NCI-H69 (cell line): ENCODE data around the gene SLC35C1.

Experiments
- DNase-seq: peaks from one replicate; lab custom pipeline; 2025; lab: John Stamatoyannopoulos, UW

The SLC35C1 gene

DNA sequence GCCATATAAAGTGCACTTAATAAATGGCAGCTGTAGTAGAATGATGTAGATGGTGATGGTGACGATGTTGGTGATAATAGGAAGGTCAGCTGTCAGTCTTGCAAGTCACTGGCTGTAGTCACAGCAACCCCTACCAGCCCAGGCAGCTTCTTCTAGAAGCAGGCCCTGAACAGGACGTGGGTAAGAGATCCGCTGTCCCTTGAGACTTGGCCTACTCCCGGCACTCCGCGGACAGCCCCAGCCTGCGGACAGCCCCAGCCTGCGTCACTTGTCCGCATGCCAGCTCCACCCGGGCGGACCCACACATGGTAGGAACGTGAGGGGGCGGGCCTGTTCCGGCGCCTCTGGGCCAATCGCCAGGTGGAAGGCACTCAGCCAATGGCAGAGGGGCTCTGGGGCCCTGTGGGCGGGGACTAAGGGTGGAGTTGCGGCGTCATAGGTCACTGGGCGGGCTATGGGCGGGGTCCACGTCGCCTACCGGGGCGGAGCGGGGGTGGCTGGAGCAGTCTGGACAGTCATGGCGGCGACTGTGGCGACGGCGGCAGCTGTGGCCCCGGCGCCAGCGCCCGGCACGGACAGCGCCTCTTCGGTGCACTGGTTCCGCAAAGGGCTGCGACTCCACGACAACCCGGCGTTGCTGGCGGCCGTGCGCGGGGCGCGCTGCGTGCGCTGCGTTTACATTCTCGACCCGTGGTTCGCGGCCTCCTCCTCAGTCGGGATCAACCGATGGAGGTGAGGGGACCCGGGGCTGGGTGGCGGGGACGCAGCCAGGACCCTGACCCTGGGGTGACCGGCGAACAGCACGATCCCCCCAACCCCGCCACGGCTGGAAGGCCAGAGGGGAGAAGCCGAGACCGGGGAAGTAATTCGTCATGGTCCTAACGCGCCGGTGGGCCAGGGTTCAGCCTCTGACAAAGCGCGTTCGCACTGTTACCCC is 42.3 kb downstream of the SLC35C1 start, which contains the start of gene CRY2:
CRY2 (plus strand) TSS at position 502 of the 937 bp plus-strand sequence; CDS start at position 518, 16 bp downstream.
- peak; percentile 99 for DNase-seq

DNA sequence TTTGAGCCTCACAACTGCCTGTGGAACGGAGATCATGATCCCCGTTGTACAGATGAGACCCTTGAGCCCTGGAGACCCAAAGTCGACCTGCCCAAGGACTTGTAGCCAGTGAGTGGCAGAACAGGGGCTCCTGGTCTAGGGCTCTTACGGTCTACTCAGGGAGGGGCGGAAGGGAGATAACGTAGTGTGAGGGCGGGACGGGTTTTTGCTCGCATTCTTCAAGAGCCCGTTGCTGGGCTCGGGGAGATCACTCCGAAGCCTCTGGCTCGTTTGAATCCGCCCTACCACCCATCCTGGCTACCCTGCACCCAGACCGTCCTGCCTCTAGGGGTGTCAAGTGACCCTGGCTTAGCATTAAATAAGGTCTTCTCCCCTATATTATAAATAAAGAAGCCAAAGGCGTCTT is 43.0 kb downstream of the SLC35C1 start:
- DNase-seq, result peak; percentile 67

DNA sequence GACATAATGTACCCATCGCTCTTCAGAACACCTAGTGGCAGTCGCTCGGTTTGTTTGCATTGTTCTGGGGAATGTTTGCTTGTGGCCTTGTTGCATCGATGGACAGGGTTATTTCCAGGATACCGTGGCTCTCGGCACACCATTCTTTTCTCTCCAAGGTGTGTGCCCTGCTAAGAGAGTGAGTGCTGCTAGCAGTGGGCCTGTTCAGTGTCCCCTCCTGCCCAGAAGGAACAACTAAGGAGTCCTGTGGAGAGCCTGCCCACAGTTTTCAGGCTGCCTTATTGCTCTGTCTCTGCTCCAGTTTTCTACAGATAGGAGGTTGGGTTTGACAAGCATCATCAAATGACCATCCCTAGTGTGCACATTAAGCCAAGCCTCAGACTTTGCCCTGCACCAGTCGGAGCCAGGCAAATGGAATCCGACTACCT is 43.7 kb downstream of the SLC35C1 start:
- peak; percentile 27 for DNase-seq

DNA sequence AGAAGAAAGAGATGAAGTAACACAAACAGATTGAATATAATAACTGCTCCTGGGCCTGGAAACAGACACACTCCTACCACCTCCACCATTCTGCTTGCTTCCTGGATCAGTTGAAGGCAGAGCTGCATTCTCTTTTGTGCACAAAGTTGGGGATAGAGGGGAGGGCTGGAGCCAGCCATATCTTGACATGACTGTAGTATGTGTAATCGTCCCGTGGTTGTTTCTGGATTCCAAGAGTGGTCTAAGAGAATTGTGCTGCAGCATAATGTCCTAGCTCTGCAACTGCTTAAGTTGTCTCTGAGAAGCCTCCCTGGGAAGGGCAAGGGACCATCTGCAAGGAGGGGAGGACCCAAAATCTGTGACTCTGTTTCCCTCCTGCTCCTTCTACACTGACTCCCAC is 45.5 kb downstream of the SLC35C1 start:
- no peak for DNase-seq

DNA sequence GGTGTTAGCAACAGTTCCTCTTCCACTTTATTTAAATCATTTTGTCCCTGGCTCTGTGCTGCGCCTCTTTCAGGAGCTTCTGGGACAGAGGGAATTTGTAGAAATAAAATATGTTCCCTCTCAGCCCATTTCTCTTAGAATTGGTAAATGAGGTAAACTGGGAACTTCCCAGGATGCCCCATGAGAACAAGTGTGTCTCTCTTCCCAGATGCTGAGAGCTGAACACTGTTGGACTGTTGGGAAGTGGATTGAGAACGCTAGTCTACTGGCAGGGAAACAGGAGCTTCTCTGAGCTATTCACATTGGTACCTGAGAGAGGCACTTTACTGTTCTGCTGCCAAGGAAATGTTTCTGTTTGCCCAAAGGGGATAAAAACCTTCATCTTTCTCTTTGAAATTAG is 46.3 kb downstream of the SLC35C1 start:
- DNase-seq, result no peak

DNA sequence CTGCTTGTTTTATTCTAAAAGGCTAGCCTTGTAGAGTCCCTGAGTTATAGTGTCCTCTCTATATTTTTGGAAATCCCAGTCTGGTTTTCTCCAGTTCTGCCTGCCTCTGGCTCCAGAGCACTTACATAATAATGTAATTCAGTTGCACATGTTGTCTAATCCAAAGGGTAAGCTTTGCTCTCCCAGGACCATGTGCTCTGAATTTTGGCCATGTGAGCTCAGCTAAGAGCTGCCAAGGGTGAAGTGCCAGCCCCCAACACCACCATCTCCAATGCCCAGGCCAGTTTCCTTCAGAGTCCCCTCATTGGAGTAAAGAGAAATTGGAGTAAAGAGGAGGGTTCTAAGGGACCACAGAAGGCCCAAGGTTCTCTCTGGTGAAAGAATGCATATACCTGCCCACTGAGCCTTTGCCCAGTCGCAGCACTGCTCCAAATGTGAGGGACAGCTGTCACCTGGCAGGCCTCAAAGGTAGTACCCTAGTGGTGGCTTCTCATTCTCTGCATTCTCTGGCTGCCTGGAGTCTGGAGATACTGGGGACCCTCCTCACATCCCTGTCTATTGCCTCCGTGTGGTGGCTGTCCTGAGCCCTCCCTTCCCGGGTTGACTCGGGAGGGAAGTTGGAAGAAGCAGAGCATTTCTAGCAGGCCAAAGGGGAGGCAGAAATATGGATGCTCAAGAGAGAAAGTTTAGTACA is 47.2 kb downstream of the SLC35C1 start:
- no peak for DNase-seq

DNA sequence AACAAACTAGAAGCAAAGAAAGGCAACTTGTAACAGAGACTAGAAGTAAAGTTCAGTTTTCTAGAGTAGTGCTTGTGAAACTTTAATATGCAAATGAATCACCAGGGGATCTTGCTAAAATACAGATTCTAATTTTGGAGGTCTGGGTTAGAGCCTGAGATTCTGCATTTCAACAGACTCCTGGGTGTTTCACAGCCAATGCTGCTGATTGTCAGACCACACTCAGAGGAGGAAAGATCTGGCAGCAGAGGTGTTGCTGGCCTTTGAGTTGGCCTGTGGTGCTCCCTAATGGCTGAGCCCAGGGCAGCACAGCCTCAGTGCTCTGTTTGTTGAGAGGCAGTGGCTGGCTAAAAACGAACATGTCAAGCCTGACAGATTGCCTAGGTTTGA is 47.8 kb downstream of the SLC35C1 start:
- DNase-seq, result no peak

DNA sequence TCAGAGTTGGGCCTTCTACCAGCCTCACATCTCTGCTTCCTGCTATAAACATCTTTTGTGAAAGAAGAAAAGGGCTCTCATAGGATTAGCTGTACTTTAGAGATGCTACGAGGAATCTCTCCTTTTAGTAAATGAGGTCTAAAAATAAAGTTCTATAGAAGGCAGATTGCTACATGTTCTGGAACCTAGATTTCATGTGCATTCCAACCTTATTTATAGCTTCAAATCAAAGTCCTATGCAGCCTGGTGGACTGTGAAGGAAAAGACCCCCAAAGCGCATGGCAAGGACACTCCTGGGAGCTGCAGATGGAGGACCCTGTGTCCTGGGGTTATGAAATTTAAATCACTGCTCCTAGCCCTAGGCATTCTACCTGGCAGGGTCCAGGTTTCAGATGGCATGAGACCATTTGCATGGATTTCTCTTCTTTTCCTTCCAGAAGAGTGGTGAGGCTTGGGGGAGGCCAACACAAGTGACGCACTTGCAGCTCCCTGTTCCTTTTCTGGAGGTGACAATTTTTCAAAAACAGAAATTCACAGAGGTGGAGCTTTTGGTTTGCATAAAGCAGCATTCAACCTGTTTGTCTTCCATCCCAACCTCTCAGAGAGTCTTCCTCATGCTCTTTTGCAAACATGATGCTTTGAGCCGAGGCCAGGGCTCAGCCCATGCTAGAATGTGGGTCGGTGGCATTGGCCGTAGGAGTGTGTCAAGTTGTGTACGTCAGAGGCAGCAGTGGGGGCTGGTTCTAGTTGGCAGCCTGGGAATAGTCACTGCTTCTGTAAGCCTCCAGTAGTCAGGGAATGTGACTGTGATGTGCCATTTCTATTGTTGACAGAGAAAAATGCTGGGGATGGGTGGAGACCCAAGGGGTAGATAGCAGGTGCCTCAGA is 48.6 kb downstream of the SLC35C1 start:
- no peak for DNase-seq

DNA sequence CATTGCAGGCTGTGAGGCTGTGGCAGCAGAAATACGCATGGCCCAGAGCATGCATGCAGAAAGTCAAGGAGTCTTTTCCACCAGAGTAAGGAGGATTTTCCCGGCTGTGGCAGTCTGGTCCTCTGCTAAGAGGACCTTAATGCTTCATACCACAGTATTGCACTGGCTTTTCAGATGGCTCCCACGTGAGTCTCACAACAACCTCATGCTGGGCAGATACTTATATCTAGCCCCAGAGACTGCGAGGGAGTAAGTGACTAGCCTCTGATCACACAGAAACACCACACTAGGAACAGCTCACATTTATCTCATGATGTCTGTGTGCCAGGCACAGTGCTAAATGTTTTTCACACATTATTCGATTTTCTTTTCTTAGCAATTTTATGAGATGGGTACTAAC is 50.4 kb downstream of the SLC35C1 start:
- no peak for DNase-seq

DNA sequence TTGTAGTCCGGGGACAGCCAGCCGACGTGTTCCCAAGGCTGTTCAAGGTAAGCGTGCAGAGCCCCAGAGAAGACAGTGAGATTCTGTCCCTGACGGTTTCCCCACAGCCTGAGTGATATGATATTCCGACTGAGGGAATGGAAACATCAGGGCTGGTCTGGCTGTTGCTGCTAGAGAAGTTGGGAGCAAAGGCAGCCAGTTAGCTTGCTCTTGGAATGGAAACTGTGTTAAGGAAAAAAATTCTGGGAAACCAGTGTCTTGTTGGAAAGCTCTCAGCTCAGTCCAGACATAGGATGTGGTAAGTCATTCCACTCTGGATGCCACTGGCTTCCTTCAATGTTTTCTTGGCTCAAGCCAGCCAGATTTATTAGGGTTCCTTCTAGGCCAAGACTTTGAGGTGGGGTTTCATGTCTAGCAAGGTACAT is 51.1 kb downstream of the SLC35C1 start:
- DNase-seq, result no peak

DNA sequence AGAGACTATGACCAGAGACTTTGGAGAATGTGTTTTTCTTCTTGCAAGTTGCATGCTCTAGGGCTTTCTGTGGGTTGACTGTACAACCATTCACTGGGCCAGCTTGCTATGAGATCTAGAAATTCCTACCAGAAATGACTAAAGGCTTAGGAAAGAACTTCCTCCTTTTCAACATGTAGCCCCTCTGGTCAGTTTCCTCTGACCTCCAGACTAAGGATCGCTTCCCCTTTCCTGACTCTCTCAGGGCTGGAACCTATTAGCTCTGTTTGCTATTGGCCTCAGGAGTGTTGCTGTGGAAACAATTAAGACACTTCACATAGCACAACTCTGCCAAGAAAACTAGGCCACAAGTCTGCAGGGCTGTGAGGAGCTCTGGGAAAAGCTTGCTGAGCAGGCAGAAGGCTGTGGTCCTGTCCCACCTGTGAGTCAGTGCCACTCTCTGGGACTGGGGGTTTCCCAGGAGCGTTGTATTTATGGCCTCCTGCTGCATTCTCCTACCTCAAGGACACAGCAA is 53.1 kb downstream of the SLC35C1 start:
- peak; percentile 47 for DNase-seq

DNA sequence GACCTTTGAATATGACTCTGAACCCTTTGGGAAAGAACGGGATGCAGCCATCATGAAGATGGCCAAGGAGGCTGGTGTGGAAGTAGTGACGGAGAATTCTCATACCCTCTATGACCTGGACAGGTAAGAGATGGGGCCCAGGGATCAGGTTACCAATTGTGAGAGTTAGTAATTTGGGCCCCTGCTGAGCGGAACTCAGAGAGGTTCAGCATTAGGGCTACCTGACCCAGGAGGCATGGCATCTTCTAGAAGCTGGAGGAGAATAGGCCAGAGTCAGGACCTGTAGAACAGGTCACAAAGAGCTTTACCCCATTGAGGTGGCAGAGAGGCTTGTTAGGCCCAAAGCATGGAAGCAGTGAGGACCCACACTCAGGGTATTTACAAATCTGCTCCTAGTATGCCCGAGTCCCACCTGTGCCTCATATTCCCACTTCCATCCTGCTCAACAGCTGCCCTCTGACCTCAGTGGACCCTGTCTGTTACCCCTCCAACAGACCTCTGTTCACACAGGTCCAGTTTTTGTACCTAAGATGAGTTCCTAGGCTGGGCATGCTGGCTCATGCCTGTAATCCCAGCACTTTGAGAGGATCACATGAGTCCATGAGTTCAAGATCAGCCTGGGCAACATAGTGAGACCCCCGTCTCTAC is 53.9 kb downstream of the SLC35C1 start:
- DNase-seq, result peak; percentile 50

DNA sequence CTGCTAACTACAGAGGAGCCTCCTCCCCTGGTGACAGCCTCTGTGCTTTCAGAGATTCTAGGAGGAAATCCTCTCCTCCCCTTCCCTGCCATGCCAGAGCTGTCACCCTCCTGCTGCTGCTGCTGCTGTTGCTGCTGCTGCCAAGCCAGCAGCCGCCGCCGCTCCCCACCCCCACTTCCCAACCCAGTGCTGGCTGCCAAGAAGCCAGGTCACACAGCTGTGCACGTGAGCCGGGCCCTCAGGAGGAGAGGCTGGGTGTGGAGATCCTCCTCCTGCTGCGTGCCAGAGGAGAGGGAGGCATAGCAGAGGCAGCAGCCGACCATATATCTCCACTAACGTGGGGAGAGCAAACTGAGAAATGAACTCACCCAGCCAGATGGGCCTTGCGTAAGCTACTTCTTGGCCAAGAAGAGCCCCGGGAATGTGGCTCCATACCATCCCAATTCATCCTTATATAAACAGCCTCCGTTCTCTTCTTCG is 54.8 kb downstream of the SLC35C1 start:
- DNase-seq, result peak; percentile 98

DNA sequence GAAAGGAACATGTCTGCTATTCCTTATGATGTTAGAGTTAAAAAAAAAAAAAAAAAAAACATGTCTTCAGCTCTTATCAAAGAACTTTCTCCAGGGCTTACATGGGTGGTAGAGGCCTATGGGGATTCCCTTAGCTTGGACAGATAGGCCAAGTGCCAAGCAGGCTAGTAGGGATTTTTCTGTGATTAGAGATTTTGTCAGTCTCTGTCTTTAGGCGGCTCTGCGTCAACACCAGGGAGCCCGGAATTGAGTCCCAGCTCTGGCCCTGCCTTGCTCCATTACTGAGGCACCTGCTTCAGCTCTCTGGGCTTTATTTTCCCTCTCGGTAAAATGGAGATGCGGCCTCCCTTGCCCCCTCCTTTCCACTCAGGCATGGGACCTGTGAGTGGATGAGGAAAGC is 55.4 kb downstream of the SLC35C1 start:
- DNase-seq, result no peak

DNA sequence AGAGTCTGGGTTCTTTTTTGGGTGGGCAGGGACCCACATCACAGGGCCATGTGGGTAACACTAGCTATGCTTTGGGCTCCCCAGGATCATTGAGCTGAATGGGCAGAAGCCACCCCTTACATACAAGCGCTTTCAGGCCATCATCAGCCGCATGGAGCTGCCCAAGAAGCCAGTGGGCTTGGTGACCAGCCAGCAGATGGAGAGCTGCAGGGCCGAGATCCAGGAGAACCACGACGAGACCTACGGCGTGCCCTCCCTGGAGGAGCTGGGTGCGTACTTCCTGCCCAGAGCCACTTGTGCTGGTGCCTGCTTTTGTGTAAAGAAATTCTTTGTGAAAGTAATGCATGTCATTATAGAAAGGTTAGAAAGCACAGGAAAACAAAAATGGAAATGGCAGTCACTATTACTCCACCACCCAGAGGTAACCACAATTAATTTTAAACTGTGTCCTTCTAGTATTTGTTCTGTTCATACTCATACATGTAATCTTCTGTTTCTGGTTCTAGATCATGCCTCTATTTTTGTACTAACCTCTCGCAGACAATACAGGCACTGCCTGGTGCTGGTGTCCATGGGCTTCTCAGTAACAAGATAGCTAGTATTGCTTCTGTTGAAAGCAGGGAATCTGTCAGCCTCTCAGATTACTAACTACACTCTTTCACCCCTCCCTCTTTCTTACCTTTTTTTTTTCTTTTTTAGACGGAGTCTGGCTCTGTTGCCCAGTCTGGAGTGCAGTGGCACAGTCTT is 56.0 kb downstream of the SLC35C1 start:
- no peak for DNase-seq
